Fibroblast of the aortic adventitia (primary cell): ENCODE results near the gene OXLD1. TPM values are rescaled to one million over a fixed set of nuclear protein-coding genes. Genes with fewer than 3 reads are reported as not detected.
A peak's percentile ranks its signal among the peaks of the same experiment; 100 is the strongest.
"Not testable (repeated sequence)": the region's sequence is repeated elsewhere in the genome, so short reads cannot be mapped to it uniquely, and the experiment has no call there.

Source experiments
- DNase-seq: peaks from one replicate; pipeline ENCODE4 v3.0.0-alpha.2; 2010; ENCODE audit warnings: low read depth
- H3K4me3 ChIP-seq: 2 replicates; pipeline ENCODE4 v1.5.1; 2011; ENCODE audit warnings: low read depth, mild to moderate bottlenecking, control low read depth, low read length, moderate library complexity
- total RNA-seq: library from RNA; depleted of rRNA; stranded (reverse); fragments of >200 nt; gene quantifications from 2 replicates; pipeline ENCODE4 v1.2.3, GENCODE V29; 2012; ENCODE audit warnings: low replicate concordance
- TF ChIP-seq, protein P1 (sequence below): IDR thresholded peaks from 2 replicates; pipeline ENCODE4 v1.5.1; 2011; ENCODE audit warnings: mild to moderate bottlenecking, low read length, control low read depth, inconsistent platforms; ENCODE audit not compliant: insufficient read depth

Gene OXLD1
- total RNA-seq, 1 donor = 20.7 TPM

DNA sequence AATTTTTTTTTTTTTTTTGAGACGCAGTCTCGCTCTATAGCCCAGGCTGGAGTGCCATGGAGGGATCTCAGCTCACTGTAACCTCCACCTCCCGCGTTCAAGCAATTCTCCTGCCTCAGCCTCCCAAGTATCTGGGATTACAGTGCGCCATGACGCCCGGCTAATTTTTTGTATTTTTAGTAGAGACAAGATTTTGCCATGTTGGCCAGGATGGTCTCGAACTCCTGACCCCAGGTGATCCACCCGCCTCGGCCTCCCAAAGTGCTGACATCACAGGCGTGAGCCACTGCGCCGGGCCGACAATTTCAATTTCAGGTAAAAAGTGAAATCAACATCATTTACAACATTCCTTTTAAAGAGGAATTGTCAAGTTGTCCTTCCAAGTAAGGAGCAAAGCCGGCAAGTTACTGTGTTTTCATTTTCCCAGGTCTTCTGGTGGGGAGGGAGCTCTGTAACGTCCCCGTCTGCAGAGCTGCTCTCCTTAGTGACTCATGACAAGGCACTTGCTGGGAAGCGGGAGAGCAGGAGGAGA lies 30.4 kb downstream of the OXLD1 start:
- no peak for DNase-seq
- TF ChIP-seq, protein P1, sequence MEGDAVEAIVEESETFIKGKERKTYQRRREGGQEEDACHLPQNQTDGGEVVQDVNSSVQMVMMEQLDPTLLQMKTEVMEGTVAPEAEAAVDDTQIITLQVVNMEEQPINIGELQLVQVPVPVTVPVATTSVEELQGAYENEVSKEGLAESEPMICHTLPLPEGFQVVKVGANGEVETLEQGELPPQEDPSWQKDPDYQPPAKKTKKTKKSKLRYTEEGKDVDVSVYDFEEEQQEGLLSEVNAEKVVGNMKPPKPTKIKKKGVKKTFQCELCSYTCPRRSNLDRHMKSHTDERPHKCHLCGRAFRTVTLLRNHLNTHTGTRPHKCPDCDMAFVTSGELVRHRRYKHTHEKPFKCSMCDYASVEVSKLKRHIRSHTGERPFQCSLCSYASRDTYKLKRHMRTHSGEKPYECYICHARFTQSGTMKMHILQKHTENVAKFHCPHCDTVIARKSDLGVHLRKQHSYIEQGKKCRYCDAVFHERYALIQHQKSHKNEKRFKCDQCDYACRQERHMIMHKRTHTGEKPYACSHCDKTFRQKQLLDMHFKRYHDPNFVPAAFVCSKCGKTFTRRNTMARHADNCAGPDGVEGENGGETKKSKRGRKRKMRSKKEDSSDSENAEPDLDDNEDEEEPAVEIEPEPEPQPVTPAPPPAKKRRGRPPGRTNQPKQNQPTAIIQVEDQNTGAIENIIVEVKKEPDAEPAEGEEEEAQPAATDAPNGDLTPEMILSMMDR = no peak
- H3K4me3 ChIP-seq = peak overlapping the region; percentile 91

DNA sequence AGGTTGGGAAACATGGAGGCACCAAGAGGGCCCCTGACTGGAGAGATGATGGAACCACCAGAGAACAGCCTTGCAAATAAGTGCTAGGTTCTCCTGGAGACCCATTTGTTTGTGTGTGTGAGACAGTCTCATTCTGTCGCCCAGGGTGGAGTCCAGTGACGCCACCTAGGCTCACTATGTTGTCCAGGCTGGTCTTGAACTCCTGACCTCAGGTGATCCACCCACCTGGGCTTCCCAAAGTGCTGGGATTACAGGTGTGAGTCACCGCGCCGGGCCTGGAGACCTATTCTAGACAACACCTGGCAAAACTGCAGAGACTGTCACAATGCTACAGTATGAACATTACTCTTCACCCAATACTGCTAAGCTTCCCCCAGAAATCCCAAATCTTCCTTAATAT lies 31.0 kb downstream of the OXLD1 start:
- H3K4me3 ChIP-seq = peak overlapping the region; percentile 91
- no peak for DNase-seq
- TF ChIP-seq, protein P1 = no peak

DNA sequence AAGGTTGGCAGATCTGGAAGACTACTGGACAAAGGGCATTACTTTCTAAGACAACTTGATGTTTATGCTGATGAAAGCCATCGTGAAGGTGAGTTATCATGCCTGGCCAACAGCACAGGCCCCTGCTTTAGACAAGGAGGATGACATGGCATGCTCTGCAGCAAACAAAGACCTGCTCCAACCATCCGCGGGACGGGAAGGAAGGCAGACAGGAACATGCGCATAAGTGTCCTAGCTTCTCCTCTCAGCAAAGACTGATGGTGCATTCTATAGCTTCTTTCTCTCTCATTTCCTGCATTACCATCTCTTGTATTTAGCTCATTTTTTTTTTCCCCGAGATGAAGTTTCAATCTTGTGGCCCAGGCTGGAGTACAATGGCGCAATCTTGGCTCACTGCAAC lies 34.9 kb downstream of the OXLD1 start:
- TF ChIP-seq, protein P1 = no peak
- H3K4me3 ChIP-seq = no peak overlapping the region
- no peak for DNase-seq

DNA sequence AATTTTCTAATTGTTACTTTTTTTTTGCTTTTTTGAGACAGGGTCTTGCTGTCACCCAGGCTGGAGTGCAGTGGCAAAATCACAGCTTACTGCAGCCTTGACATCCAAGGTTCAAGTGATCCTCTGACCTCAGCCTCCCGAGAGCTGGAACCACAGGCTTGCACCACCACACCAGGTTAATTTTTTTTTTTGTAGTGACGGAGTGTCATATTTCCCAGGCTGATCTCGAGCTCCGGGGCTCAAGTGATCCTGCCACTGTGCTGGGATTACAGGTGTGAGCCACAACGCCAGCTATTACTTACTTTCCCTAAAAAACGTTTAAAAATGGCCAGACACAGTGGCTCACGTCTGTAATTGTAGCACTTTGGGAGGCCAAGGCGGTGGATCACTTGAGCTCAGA lies 36.1 kb downstream of the OXLD1 start:
- no peak overlapping the region for H3K4me3 ChIP-seq
- DNase-seq = no peak
- TF ChIP-seq, protein P1 = no peak

DNA sequence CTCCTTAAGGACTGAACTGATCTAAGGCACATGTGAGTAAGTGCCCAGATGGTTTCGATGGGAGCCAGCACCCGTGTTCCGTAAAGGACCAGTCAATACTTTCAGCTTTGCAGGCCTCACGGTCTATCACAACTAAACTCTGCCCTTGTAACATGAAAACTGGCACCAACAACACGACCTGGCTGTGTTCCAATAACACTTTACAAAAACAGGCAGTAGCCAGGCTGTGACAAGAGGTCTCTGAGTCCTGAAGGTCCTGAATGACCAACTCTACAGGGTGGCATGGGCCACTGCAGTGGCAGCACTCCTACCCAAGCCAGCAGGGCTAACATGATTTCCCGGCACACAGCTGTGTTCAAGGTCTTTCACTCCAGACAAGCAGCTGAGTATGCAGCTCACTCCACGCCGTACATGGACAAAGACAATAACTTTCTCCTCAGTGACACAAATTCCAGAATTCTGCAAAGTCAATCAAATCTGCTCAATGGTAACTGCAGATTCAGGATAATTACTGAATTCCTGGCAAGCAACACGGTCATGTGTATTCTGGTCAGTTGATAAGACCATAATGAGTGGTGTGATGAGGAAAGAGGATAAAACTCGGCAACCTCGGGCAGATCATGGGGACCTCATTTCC lies 44.8 kb downstream of the OXLD1 start:
- DNase-seq = no peak

DNA sequence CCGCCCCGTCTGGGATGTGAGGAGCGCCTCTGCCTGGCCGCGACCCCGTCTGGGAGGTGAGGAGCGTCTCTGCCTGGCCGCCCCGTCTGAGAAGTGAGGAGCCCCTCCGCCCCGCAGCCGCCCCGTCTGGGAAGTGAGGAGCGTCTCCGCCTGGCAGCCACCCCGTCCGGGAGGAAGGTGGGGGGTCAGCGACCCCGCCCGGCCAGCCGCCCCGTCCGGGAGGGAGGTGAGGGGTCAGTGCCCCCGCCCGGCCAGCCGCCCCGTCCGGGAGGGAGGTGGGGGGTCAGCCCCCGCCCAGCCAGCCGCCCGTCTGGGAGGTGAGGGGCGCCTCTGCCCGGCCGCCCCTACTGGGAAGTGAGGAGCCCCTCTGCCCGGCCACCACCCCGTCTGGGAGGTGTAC lies 48.1 kb downstream of the OXLD1 start:
- not testable (repeated sequence) for H3K4me3 ChIP-seq, DNase-seq

More for the DNA sequence above, 44.8 kb downstream of the OXLD1 start:
- TF ChIP-seq, protein P1 = no peak
- H3K4me3 ChIP-seq = no peak overlapping the region

DNA sequence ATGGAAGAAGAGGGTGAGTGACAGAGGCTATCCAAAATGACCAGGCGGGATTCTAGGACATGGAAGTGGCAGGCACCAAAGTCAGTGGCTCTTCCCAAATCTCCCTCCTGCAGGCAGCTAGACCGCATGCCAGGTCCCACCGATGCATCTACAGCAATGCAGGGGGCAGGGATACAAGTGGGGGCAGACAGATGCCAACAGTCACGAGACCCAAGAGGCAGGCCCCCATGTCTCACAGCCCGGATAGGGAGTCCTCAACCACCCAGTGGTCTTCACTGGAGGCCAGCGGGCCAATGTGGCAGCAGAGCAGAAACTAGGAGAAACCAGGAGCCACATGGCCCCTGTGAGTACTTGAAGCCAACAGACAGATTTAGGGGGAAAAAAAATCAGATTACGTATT lies 49.5 kb downstream of the OXLD1 start:
- DNase-seq = no peak

More for the DNA sequence above, 49.5 kb downstream of the OXLD1 start:
- no peak overlapping the region for H3K4me3 ChIP-seq
- TF ChIP-seq, protein P1 = no peak
